Panc1 (cell line): Measurements from ENCODE around the gene MAMLD1.

Experiments used
- CTCF ChIP-seq: fragments of 450-650 bp; IDR thresholded peaks from 2 replicates; pipeline ENCODE4 v1.5.1; 2017; ENCODE audit warnings: mild to moderate bottlenecking
- POLR2AphosphoS5 ChIP-seq: IDR thresholded peaks from 2 replicates; pipeline ENCODE4 v1.6.1; 2012; ENCODE audit warnings: mild to moderate bottlenecking, low read depth, low read length, moderate library complexity
- REST ChIP-seq, 2 experiments: IDR thresholded peaks; 2 replicates each; pipeline ENCODE4 v1.6.1; 2011 to 2012; ENCODE audit warnings: low read depth in 2 of 2, control low read depth in 1 of 2, low read length in 1 of 2, mild to moderate bottlenecking in 1 of 2, moderate library complexity in 1 of 2; ENCODE audit not compliant: insufficient read depth in 1 of 2
- TCF7L2 ChIP-seq: IDR thresholded peaks from 2 replicates; pipeline ENCODE4 v1.6.1; 2011; ENCODE audit warnings: mild to moderate bottlenecking, low read depth, low read length, inconsistent platforms

- TF ChIP-seq CTCF (no peak), REST (IDR thresholded peaks at IDR 0.05; ENCODE audit: insufficient read depth in 1 of 2, low read depth in 2 of 2, low read length in 1 of 2) (no peak), POLR2AphosphoS5 (no peak), TCF7L2 (no peak)
Observed at GRCh38 chrX:150337536-150337935, 25.6 kb upstream of the MAMLD1 start.
